Hepatocyte (in vitro differentiated cells): ENCODE measurements around the gene CMIP. TPM values are rescaled to one million over a fixed set of nuclear protein-coding genes. Genes with fewer than 3 reads are reported as not detected.
"Not testable (repeated sequence)": the region's sequence is repeated elsewhere in the genome, so short reads cannot be mapped to it uniquely, and the experiment has no call there.

ENCODE experiments used
- DNase-seq: peaks from one replicate; pipeline ENCODE4 v3.0.0-alpha.2; 2016; ENCODE audit warnings: low spot score
- H2AFZ ChIP-seq: fragments of 200-600 bp; sonication (generic); 2 replicates; pipeline ENCODE4 v1.6.0; 2016; ENCODE audit warnings: antibody characterized with exemption, mild to moderate bottlenecking
- H3K27ac ChIP-seq: fragments of 200-600 bp; sonication (generic); 2 replicates; pipeline ENCODE4 v1.5.1; 2016; ENCODE audit warnings: mild to moderate bottlenecking
- H3K27me3 ChIP-seq: fragments of 200-600 bp; sonication (generic); 2 replicates; pipeline ENCODE4 v1.6.1; 2016
- H3K36me3 ChIP-seq: fragments of 200-600 bp; sonication (generic); replicated peaks from 2 replicates; pipeline ENCODE4 v1.5.1; 2016; ENCODE audit warnings: low read depth; ENCODE audit not compliant: insufficient read depth
- H3K4me1 ChIP-seq: fragments of 200-600 bp; sonication (generic); 2 replicates; pipeline ENCODE4 v1.5.1; 2016; ENCODE audit warnings: mild to moderate bottlenecking, moderate library complexity; ENCODE audit not compliant: insufficient read depth
- H3K4me2 ChIP-seq: fragments of 200-600 bp; sonication (generic); 2 replicates; pipeline ENCODE4 v1.6.0; 2016
- H3K4me3 ChIP-seq: fragments of 200-600 bp; sonication (generic); 2 replicates; pipeline ENCODE4 v1.5.1; 2016; ENCODE audit warnings: mild to moderate bottlenecking
- H3K79me2 ChIP-seq: fragments of 200-600 bp; sonication (generic); 2 replicates; pipeline ENCODE4 v1.6.0; 2017; ENCODE audit warnings: mild to moderate bottlenecking
- H3K9me2 ChIP-seq: fragments of 200-600 bp; sonication (generic); replicated peaks from 2 replicates; pipeline ENCODE4 v1.6.0; 2017; ENCODE audit warnings: mild to moderate bottlenecking; ENCODE audit not compliant: insufficient read depth
- H3K9me3 ChIP-seq: fragments of 200-600 bp; sonication (generic); 2 replicates; pipeline ENCODE4 v1.5.1; 2016; ENCODE audit warnings: low read depth, mild to moderate bottlenecking
- H4K20me1 ChIP-seq: fragments of 200-600 bp; sonication (generic); 2 replicates; pipeline ENCODE4 v1.6.0; 2016; ENCODE audit warnings: mild to moderate bottlenecking; ENCODE audit not compliant: insufficient read depth, poor library complexity, severe bottlenecking
- EZH2 ChIP-seq: fragments of 200-600 bp; sonication (generic); IDR thresholded peaks from 2 replicates; pipeline ENCODE4 v1.6.1; 2016; ENCODE audit warnings: antibody characterized with exemption, mild to moderate bottlenecking, borderline replicate concordance
- EZH2phosphoT487 ChIP-seq: fragments of 200-600 bp; sonication (generic); IDR thresholded peaks from one replicate; pipeline ENCODE4 v1.6.1; 2018; ENCODE audit warnings: antibody characterized with exemption, mild to moderate bottlenecking, low read depth, moderate library complexity; ENCODE audit not compliant: unreplicated experiment, severe bottlenecking
- WGBS: methylation state at CpG from one replicate; pipeline ENCODE4 v1.1.6; 2016; ENCODE audit warnings: low lambda C conversion rate; ENCODE audit errors: missing lambda C conversion rate; 5-methylcytosine and 5-hydroxymethylcytosine counted together
- polyA plus RNA-seq: library from polyadenylated mRNA; unstranded; fragments of >200 nt; fragmentation: Nextera tagmentation; extraction: Ambion mirVana; gene quantifications from 2 replicates; pipeline ENCODE4 v1.2.1, GENCODE V29; 2016
- total RNA-seq: library from RNA; depleted of rRNA; stranded (reverse); fragments of >200 nt; gene quantifications from 2 replicates; pipeline ENCODE4 v1.2.3, GENCODE V29; 2014
- TF ChIP-seq, protein P1 (sequence below): fragments of 200-600 bp; sonication (generic); IDR thresholded peaks from 2 replicates; pipeline ENCODE4 v1.5.1; 2016; ENCODE audit warnings: antibody characterized with exemption, mild to moderate bottlenecking; ENCODE audit not compliant: poor library complexity

The CMIP gene
- total and polyA plus RNA-seq, 2 experiments from 2014 or later, result 5.8 to 17.8 TPM

DNA sequence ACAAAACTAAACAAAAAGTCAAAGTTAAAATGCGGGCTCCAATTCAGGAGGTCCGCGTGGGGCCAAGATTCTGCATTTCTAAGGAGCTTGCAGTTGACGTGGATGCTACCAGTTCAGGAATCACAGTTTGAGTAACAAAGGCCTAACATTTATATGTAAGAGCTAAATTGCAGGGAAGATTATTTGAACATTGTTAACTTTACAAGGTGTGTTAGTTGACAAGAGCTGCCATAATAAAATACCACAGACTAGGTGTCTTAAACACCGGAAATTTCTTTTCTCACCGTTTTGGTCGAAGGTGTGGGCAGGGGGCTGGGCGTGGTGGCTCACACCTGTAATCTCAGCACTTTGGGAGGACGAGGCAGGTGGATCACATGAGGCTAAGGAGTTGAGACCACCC, 24.8 kb upstream of the CMIP start:
- no peaks in the 10 kb centered on the region for H3K27me3 ChIP-seq
- no peak overlapping the region for H3K4me3 ChIP-seq
- H3K79me2 ChIP-seq, result no peaks in the 10 kb centered on the region
- H3K9me3 ChIP-seq, result no peaks in the 10 kb centered on the region
- H3K27ac ChIP-seq, result no peak overlapping the region
- WGBS, result 87% methylated on average over 9 of the region's 9 CpGs
- DNase-seq, result no peak
- TF ChIP-seq, protein P1, sequence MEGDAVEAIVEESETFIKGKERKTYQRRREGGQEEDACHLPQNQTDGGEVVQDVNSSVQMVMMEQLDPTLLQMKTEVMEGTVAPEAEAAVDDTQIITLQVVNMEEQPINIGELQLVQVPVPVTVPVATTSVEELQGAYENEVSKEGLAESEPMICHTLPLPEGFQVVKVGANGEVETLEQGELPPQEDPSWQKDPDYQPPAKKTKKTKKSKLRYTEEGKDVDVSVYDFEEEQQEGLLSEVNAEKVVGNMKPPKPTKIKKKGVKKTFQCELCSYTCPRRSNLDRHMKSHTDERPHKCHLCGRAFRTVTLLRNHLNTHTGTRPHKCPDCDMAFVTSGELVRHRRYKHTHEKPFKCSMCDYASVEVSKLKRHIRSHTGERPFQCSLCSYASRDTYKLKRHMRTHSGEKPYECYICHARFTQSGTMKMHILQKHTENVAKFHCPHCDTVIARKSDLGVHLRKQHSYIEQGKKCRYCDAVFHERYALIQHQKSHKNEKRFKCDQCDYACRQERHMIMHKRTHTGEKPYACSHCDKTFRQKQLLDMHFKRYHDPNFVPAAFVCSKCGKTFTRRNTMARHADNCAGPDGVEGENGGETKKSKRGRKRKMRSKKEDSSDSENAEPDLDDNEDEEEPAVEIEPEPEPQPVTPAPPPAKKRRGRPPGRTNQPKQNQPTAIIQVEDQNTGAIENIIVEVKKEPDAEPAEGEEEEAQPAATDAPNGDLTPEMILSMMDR, result no peak
- TF ChIP-seq EZH2, result no peak
- TF ChIP-seq EZH2phosphoT487, result no peak
- no peaks in the 10 kb centered on the region for H3K4me1 ChIP-seq
- H4K20me1 ChIP-seq, result no peaks in the 10 kb centered on the region
- no peaks in the 10 kb centered on the region for H3K36me3 ChIP-seq
- H2AFZ ChIP-seq, result no peak overlapping the region
- H3K4me2 ChIP-seq, result no peak overlapping the region
- H3K9me2 ChIP-seq, result no peaks in the 10 kb centered on the region

- H3K4me1 ChIP-seq, result no peaks in the 10 kb centered on the region
- 93% methylated on average over 2 of the region's 2 CpGs for WGBS
- H3K36me3 ChIP-seq, result no peaks in the 10 kb centered on the region
- H3K4me2 ChIP-seq, result no peak overlapping the region
- no peaks in the 10 kb centered on the region for H3K27me3 ChIP-seq
- no peaks in the 10 kb centered on the region for H4K20me1 ChIP-seq
- H3K4me3 ChIP-seq, result no peak overlapping the region
- H2AFZ ChIP-seq, result no peak overlapping the region
- no peaks in the 10 kb centered on the region for H3K79me2 ChIP-seq
- TF ChIP-seq, protein P1, result no peak
- TF ChIP-seq EZH2phosphoT487 (no peak), EZH2 (no peak)
- no peak overlapping the region for H3K27ac ChIP-seq
- no peaks in the 10 kb centered on the region for H3K9me3 ChIP-seq
- DNase-seq, result no peak
- no peaks in the 10 kb centered on the region for H3K9me2 ChIP-seq
Observed at GRCh38 chr16:81421126-81421525, 23.5 kb upstream of the CMIP start.

GRCh38 chr16:81421536-81421935, 23.1 kb upstream of the CMIP start:
- TF ChIP-seq, protein P1, result no peak
- no peak for TF ChIP-seq EZH2phosphoT487
- TF ChIP-seq EZH2, result no peak
- Histone ChIP-seq H3K79me2 (no peaks in the 10 kb centered on the region), H3K27ac (no peak overlapping the region), H3K4me1 (no peaks in the 10 kb centered on the region), H2AFZ (no peak overlapping the region), H3K4me3 (no peak overlapping the region), H3K9me3 (no peaks in the 10 kb centered on the region), H3K4me2 (no peak overlapping the region), H3K27me3 (no peaks in the 10 kb centered on the region), H3K9me2 (no peaks in the 10 kb centered on the region), H3K36me3 (no peaks in the 10 kb centered on the region), H4K20me1 (no peaks in the 10 kb centered on the region)
- 92% methylated on average over 11 of the region's 11 CpGs for WGBS
- no peak for DNase-seq

DNA sequence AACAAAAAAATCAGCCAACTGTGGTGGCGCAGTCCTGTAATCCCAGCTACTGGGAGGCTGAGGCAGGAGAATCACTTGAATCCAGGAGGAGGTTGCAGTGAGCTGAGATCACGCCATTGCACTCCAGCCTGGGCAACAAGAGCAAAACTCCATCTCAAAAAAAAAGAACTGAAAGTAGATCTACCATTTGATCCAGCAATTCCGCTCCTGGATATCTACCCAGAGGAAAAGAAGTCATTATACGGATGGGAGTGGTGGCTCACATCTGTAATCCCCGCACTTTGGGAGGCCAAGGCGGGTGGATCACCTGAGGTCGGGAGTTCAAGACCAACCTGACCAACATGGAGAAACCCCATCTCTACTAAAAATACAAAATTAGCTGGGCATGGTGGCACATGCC, 22.5 kb upstream of the CMIP start:
- H2AFZ ChIP-seq, DNase-seq, H3K79me2 ChIP-seq, H3K4me2 ChIP-seq, H4K20me1 ChIP-seq, H3K36me3 ChIP-seq, H3K4me1 ChIP-seq, H3K4me3 ChIP-seq, H3K27ac ChIP-seq, H3K9me3 ChIP-seq, H3K27me3 ChIP-seq, H3K9me2 ChIP-seq: not testable (repeated sequence)
- WGBS, result 97% methylated on average over 7 of the region's 7 CpGs
